Neutrophil (primary cell): Measurements from ENCODE around the gene GLRX5.

Experiments used
- H3K27ac ChIP-seq: fragments of 200-600 bp; sonication (generic); 2 replicates; pipeline ENCODE4 v1.5.1; 2016; ENCODE audit warnings: mild to moderate bottlenecking, moderate library complexity
- H3K27me3 ChIP-seq: fragments of 200-600 bp; sonication (generic); 2 replicates; pipeline ENCODE4 v1.6.0; 2016; ENCODE audit warnings: mild to moderate bottlenecking
- H3K36me3 ChIP-seq: fragments of 200-600 bp; sonication (generic); 2 replicates; pipeline ENCODE4 v1.5.1; 2017
- H3K4me1 ChIP-seq, 2 experiments: fragments of 200-600 bp in 1 of 2; sonication (generic) in 1 of 2; 1 replicate in 1 of 2; 2 replicates in 1 of 2; pipeline versions ENCODE4 v1.5.1 to v1.6.1; 2013 to 2016; ENCODE audit warnings: low read depth in 1 of 2, low read length in 1 of 2, mild to moderate bottlenecking in 1 of 2, moderate library complexity in 1 of 2; ENCODE audit not compliant: control insufficient read depth in 1 of 2, insufficient read depth in 1 of 2
- H3K4me3 ChIP-seq, 2 experiments: fragments of 200-600 bp in 1 of 2; sonication (generic) in 1 of 2; 1 replicate in 1 of 2; 2 replicates in 1 of 2; pipeline ENCODE4 v1.5.1; 2013 to 2016; ENCODE audit warnings: low read depth in 1 of 2, low read length in 1 of 2, mild to moderate bottlenecking in 1 of 2, moderate library complexity in 1 of 2
- H3K9me3 ChIP-seq: fragments of 200-600 bp; sonication (generic); 2 replicates; pipeline ENCODE4 v1.5.1; 2016
- CTCF ChIP-seq: fragments of 200-600 bp; sonication (generic); IDR thresholded peaks from 2 replicates; pipeline ENCODE4 v1.5.1; 2016; ENCODE audit warnings: antibody characterized with exemption

GLRX5 gene

GRCh38 chr14:95488376-95489213 is 46.3 kb upstream of the GLRX5 start:
- Histone ChIP-seq H3K9me3 (no peaks in the 10 kb centered on the region), H3K27ac (peak overlapping the region; percentile 25), H3K4me1 (peaks cover 12 to 17% of the 10 kb centered on the region in 2 experiments), H3K4me3 (no peak overlapping the region), H3K36me3 (no peaks in the 10 kb centered on the region), H3K27me3 (no peaks in the 10 kb centered on the region)
- TF ChIP-seq CTCF, result no peak

- H3K36me3 ChIP-seq, result no peaks in the 10 kb centered on the region
- no peaks in the 10 kb centered on the region for H3K27me3 ChIP-seq
- H3K9me3 ChIP-seq, result no peaks in the 10 kb centered on the region
- no peak for TF ChIP-seq CTCF
- H3K4me3 ChIP-seq, result no peak overlapping the region
- peak overlapping the region; percentile 25 for H3K27ac ChIP-seq
- peaks cover 18 to 24% of the 10 kb centered on the region in 2 experiments for H3K4me1 ChIP-seq
Measured at GRCh38 chr14:95489214-95490137, 45.4 kb upstream of the GLRX5 start.

- Histone ChIP-seq H3K36me3 (no peaks in the 10 kb centered on the region), H3K27ac (no peak overlapping the region), H3K4me3 (no peak overlapping the region), H3K9me3 (no peaks in the 10 kb centered on the region), H3K4me1 (peaks cover 24 to 30% of the 10 kb centered on the region in 2 experiments), H3K27me3 (no peaks in the 10 kb centered on the region)
- no peak for TF ChIP-seq CTCF
Measured at GRCh38 chr14:95490138-95490509, 44.7 kb upstream of the GLRX5 start.

GRCh38 chr14:95490727-95491451 is 44.0 kb upstream of the GLRX5 start:
- Histone ChIP-seq H3K9me3 (no peaks in the 10 kb centered on the region), H3K4me3 (no peak overlapping the region), H3K27me3 (no peaks in the 10 kb centered on the region), H3K27ac (no peak overlapping the region), H3K36me3 (no peaks in the 10 kb centered on the region), H3K4me1 (peaks cover 32 to 38% of the 10 kb centered on the region in 2 experiments)
- no peak for TF ChIP-seq CTCF

GRCh38 chr14:95491936-95492608 is 42.8 kb upstream of the GLRX5 start:
- H3K36me3 ChIP-seq, result no peaks in the 10 kb centered on the region
- no peak overlapping the region for H3K27ac ChIP-seq
- H3K27me3 ChIP-seq, result no peaks in the 10 kb centered on the region
- H3K4me1 ChIP-seq, result peaks cover 44 to 50% of the 10 kb centered on the region in 2 experiments
- no peak overlapping the region for H3K4me3 ChIP-seq
- no peaks in the 10 kb centered on the region for H3K9me3 ChIP-seq
- TF ChIP-seq CTCF, result no peak
